IMR-90 (cell line): ENCODE measurements around the gene D2HGDH. TPM values are rescaled to one million over a fixed set of nuclear protein-coding genes. Genes with fewer than 3 reads are reported as not detected.
A peak's percentile ranks its signal among the peaks of the same experiment; 100 is the strongest.

Source experiments
- ATAC-seq: fragments of 200-7000 bp; cut with Tn5 transposase; 2 replicates; pipeline ENCODE4 v1.9.1; 2020; ENCODE audit warnings: low read depth, mild to moderate bottlenecking, moderate library complexity
- BruUV-seq: library from RNA; stranded (reverse); fragments of 400-500 nt; replicated peaks from 2 replicates; lab custom pipeline; 2021; lab: Mats Ljungman, UMichigan
- CTCF ChIA-PET: fragments of 300-600 bp; formaldehyde crosslinking; extraction: SDS; loops from one replicate; lab custom pipeline; 2021; ENCODE audit warnings: antibody characterized with exemption; lab: Yijun Ruan, JAX
- POLR2A ChIA-PET: fragments of 300-600 bp; sonication (Branson Sonifier 250); formaldehyde crosslinking; loops from one replicate; lab custom pipeline; 2022; ENCODE audit warnings: antibody characterized with exemption; ENCODE audit not compliant: unreplicated experiment; lab: Charles Lee
- DNase-seq: peaks from one replicate; pipeline ENCODE4 v3.0.0; 2013
- H2AFZ ChIP-seq: replicated peaks from 2 replicates; pipeline ENCODE3; 2013; ENCODE audit warnings: low read length, mild to moderate bottlenecking; ENCODE audit not compliant: poor library complexity
- H2AK5ac ChIP-seq: 2 replicates; pipeline ENCODE4 v1.6.1; 2013; ENCODE audit warnings: low read depth, low read length, inconsistent platforms
- H2AK9ac ChIP-seq: replicated peaks from 2 replicates; pipeline ENCODE3; 2013; ENCODE audit warnings: mild to moderate bottlenecking, low read depth, low read length, moderate library complexity; ENCODE audit not compliant: poor library complexity
- H2BK120ac ChIP-seq: 2 replicates; pipeline ENCODE4 v1.6.1; 2013; ENCODE audit warnings: low read depth, low read length, inconsistent platforms
- H2BK15ac ChIP-seq: 3 replicates; pipeline ENCODE4 v1.6.1; 2013; ENCODE audit warnings: low read depth, low read length, inconsistent platforms
- H2BK20ac ChIP-seq: 2 replicates; pipeline ENCODE4 v1.6.1; 2013; ENCODE audit warnings: low read depth, mild to moderate bottlenecking, inconsistent platforms, low read length, moderate library complexity
- H2BK5ac ChIP-seq: 2 replicates; pipeline ENCODE4 v1.6.1; 2013; ENCODE audit warnings: mild to moderate bottlenecking, low read depth, low read length, inconsistent platforms; ENCODE audit not compliant: poor library complexity, severe bottlenecking
- H3K14ac ChIP-seq: replicated peaks from 2 replicates; pipeline ENCODE4 v1.6.1; 2013; ENCODE audit warnings: low read depth, low read length, inconsistent platforms
- H3K18ac ChIP-seq: 2 replicates; pipeline ENCODE4 v1.6.1; 2013; ENCODE audit warnings: low read depth, low read length, control low read depth
- H3K23ac ChIP-seq: 2 replicates; pipeline ENCODE4 v1.6.1; 2013; ENCODE audit warnings: low read depth, low read length, inconsistent platforms
- H3K27ac ChIP-seq: 2 replicates; pipeline ENCODE4 v1.5.1; 2013; ENCODE audit warnings: mild to moderate bottlenecking, control low read depth, low read length; ENCODE audit not compliant: insufficient read depth
- H3K27me3 ChIP-seq: 2 replicates; pipeline ENCODE4 v1.6.1; 2013; ENCODE audit warnings: low read length; ENCODE audit not compliant: control insufficient read depth, insufficient read depth
- H3K36me3 ChIP-seq: 2 replicates; pipeline ENCODE4 v1.6.1; 2013; ENCODE audit warnings: low read length, mixed read lengths; ENCODE audit not compliant: control insufficient read depth, insufficient read depth
- H3K4ac ChIP-seq: 2 replicates; pipeline ENCODE4 v1.6.1; 2013; ENCODE audit warnings: low read depth, low read length, inconsistent platforms
- H3K4me1 ChIP-seq: 2 replicates; pipeline ENCODE4 v1.6.1; 2013; ENCODE audit warnings: low read length, mixed read lengths; ENCODE audit not compliant: control insufficient read depth, insufficient read depth
- H3K4me2 ChIP-seq: 2 replicates; pipeline ENCODE4 v1.6.1; 2013; ENCODE audit warnings: low read depth, mild to moderate bottlenecking, control low read depth, low read length, moderate library complexity
- H3K4me3 ChIP-seq: 2 replicates; pipeline ENCODE4 v1.5.1; 2013; ENCODE audit warnings: low read depth, mild to moderate bottlenecking, control low read depth, low read length, moderate library complexity; ENCODE audit not compliant: insufficient read depth
- H3K56ac ChIP-seq: 2 replicates; pipeline ENCODE4 v1.6.1; 2013; ENCODE audit warnings: low read length, inconsistent platforms; ENCODE audit not compliant: insufficient read depth; ENCODE audit errors: extremely low read depth
- H3K79me1 ChIP-seq, 2 experiments: 2 replicates each; pipeline ENCODE4 v1.6.1; 2013; ENCODE audit warnings: low read length in 2 of 2, inconsistent platforms in 1 of 2, low read depth in 1 of 2
- H3K9ac ChIP-seq: 2 replicates; pipeline ENCODE4 v1.6.1; 2013; ENCODE audit warnings: low read depth, low read length, control low read depth
- H3K9me1 ChIP-seq: 2 replicates; pipeline ENCODE4 v1.6.1; 2013; ENCODE audit warnings: low read length, inconsistent platforms; ENCODE audit not compliant: insufficient read depth
- H3K9me3 ChIP-seq: 2 replicates; pipeline ENCODE4 v1.6.1; 2013; ENCODE audit warnings: low read length; ENCODE audit not compliant: control insufficient read depth, insufficient read depth
- H4K20me1 ChIP-seq: 2 replicates; pipeline ENCODE4 v1.6.1; 2013; ENCODE audit warnings: low read length, inconsistent platforms; ENCODE audit not compliant: insufficient read depth
- H4K5ac ChIP-seq: 2 replicates; pipeline ENCODE4 v1.6.1; 2013; ENCODE audit warnings: mild to moderate bottlenecking, low read depth, low read length, control low read depth
- H4K8ac ChIP-seq, 2 experiments: 2 replicates each; pipeline ENCODE4 v1.6.1; 2013; ENCODE audit warnings: low read depth in 2 of 2, low read length in 2 of 2, control low read depth in 1 of 2, inconsistent platforms in 1 of 2
- H4K91ac ChIP-seq: 2 replicates; pipeline ENCODE4 v1.6.1; 2013; ENCODE audit warnings: low read depth, low read length, inconsistent platforms; ENCODE audit not compliant: insufficient read depth
- CEBPB ChIP-seq: IDR thresholded peaks from 2 replicates; pipeline ENCODE4 v1.6.1; 2012; ENCODE audit warnings: low read depth, low read length, improper control_type of control experiment
- RCOR1 ChIP-seq: IDR thresholded peaks from 2 replicates; pipeline ENCODE4 v1.6.1; 2012; ENCODE audit warnings: mild to moderate bottlenecking, low read length, improper control_type of control experiment; ENCODE audit not compliant: insufficient replicate concordance
- WGBS, 2 experiments: methylation state at CpG; one replicate each; pipeline versions ENCODE4 v1.1.5 to v1.1.7; 2013; ENCODE audit warnings: missing lambda C conversion rate in 2 of 2; ENCODE audit not compliant: insufficient read length in 1 of 2; ENCODE audit errors: extremely low coverage in 2 of 2; 5-methylcytosine and 5-hydroxymethylcytosine counted together
- dilution Hi-C: fragments of 300-500 bp; cut with HindIII; formaldehyde crosslinking; loops from one replicate; pipeline ENCODE4 v1.14.3; 2018; ENCODE audit warnings: low sequenced_read_pairs; ENCODE audit not compliant: unreplicated experiment
- in situ Hi-C: fragments of 300-500 bp; cut with MboI; formaldehyde crosslinking; loops from 3 replicates; pipeline ENCODE4 v1.14.3; 2019; ENCODE audit warnings: low sequenced_read_pairs, inconsistent platforms, mixed read lengths
- intact Hi-C: fragments of 100-400 bp; cut with micrococcal nuclease; formaldehyde crosslinking; loops from 2 replicates; pipeline ENCODE4 v1.10.0; 2022
- polyA plus RNA-seq, 3 experiments: library from polyadenylated mRNA; depleted of rRNA; stranded (reverse); fragments of >200 nt; gene quantifications; 2 replicates each; pipeline ENCODE4 v1.2.3, GENCODE V29; 2012; ENCODE audit warnings: low replicate concordance in 1 of 3
- total RNA-seq: library from RNA; depleted of rRNA; stranded (reverse); fragments of >200 nt; gene quantifications from 2 replicates; pipeline ENCODE4 v1.2.3, GENCODE V29; 2012
- TF ChIP-seq, protein P1 (sequence below): conservative IDR thresholded peaks from 2 replicates; pipeline ENCODE4 v1.5.1; 2012; ENCODE audit warnings: mild to moderate bottlenecking, low read depth, low read length, improper control_type of control experiment

The D2HGDH gene
- total and polyA plus RNA-seq, 2 of the 4 experiments (the other 2 are of a cell fraction), result 6.3 to 22.1 TPM

DNA sequence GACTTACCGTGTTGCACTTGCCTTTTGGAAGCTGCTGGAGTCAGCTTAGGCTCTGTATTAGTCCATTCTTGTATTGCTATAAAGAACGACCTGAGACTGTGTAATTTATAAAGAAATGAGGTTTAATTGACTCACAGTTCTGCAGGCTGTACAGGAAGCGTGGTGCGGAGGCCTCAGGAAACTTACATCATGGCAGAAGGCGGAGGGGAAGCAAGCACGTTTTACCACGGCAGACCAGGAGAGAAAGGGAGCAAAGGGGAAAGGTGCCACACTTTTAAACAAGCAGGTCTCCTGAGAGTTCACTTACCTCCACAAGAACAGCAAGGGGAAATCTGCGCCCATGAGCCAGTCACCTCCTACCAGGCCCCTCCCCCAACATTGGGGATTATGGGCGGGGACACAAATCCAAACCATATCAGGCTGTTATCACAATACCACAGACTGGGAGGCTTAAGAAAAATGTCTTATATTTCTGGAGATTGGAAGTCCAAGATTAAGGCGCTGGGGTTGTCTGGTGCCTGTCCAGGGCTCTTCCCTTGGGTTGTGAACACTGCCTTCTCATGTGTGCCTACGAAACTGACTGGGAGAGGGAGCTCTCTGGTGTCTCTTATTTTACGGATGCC is 3.6 kb upstream of the D2HGDH start:
- no peak for ATAC-seq
- Histone ChIP-seq H3K4ac (no peak overlapping the region), H3K56ac (no peak overlapping the region), H4K20me1 (peaks cover 6% of the 10 kb centered on the region; the same call in 1 of the 2 replicates), H3K4me3 (no peak overlapping the region), H4K91ac (no peak overlapping the region), H2BK5ac (no peak overlapping the region), H3K9me1 (no peaks in the 10 kb centered on the region), H3K4me2 (no peak overlapping the region), H3K4me1 (no peaks in the 10 kb centered on the region), H2AK5ac (no peak overlapping the region), H3K36me3 (no peaks in the 10 kb centered on the region), H4K5ac (no peak overlapping the region), H3K27me3 (no peaks in the 10 kb centered on the region), H3K14ac (no peak overlapping the region), H3K79me1 (peaks cover 0 to 12% of the 10 kb centered on the region in 2 experiments), H3K9me3 (no peaks in the 10 kb centered on the region), H2BK15ac (no peak overlapping the region), H2BK120ac (no peak overlapping the region), H2BK20ac (no peak overlapping the region), H3K27ac (no peak overlapping the region), H4K8ac (no peak overlapping the region), H3K23ac (no peak overlapping the region), H3K18ac (no peak overlapping the region), H2AK9ac (peak overlapping the region; percentile 42), H2AFZ (peak overlapping the region; percentile 3), H3K9ac (no peak overlapping the region)
- intact Hi-C loops (no loop called here), in situ Hi-C loops (no loop called here), dilution Hi-C loops (no loop called here)
- no peak for DNase-seq
- ChIA-PET CTCF (no interaction called here), POLR2A (no interaction called here)
- TF ChIP-seq RCOR1 (no peak), CEBPB (no peak)
- TF ChIP-seq, protein P1, sequence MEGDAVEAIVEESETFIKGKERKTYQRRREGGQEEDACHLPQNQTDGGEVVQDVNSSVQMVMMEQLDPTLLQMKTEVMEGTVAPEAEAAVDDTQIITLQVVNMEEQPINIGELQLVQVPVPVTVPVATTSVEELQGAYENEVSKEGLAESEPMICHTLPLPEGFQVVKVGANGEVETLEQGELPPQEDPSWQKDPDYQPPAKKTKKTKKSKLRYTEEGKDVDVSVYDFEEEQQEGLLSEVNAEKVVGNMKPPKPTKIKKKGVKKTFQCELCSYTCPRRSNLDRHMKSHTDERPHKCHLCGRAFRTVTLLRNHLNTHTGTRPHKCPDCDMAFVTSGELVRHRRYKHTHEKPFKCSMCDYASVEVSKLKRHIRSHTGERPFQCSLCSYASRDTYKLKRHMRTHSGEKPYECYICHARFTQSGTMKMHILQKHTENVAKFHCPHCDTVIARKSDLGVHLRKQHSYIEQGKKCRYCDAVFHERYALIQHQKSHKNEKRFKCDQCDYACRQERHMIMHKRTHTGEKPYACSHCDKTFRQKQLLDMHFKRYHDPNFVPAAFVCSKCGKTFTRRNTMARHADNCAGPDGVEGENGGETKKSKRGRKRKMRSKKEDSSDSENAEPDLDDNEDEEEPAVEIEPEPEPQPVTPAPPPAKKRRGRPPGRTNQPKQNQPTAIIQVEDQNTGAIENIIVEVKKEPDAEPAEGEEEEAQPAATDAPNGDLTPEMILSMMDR, result no peak
- BruUV-seq, result no TSS peak
- WGBS, 2 experiments, result 90% methylated on average over 2 of the region's 12 CpGs; no CpG with 5 or more reads in 1 of the 2 experiments
